GM21526 (cell line): ENCODE measurements around the gene CLRN3.

Source experiments
- ATAC-seq: cut with Tn5 transposase; IDR thresholded peaks from one replicate; pipeline ENCODE4 v1.9.1; 2021; ENCODE audit warnings: moderate library complexity; ENCODE audit not compliant: unreplicated experiment, low FRiP score

The CLRN3 gene

GRCh38 chr10:127851661-127852194 is 41.0 kb downstream of the CLRN3 start:
- no peak for ATAC-seq

DNA sequence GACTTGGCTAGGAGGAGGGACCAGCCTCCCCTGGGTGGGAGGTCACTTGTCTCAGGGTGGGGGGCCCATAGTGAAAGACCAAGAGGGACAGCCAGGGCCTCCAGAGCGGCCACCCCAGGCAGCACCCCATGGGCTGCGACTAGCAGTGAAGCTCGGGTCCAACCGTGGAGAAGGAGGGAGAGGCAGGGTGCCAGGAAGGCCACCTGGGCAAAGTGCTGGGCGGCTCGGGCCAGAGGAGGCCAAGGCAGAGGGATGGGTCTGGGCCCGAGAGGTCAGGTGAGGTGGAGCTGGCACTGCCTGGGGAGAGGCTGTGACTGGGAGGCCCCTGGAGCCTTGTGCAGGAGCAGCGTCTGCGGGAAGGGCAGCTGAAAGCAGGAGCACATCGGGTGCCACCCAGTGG is 41.8 kb downstream of the CLRN3 start:
- ATAC-seq, result no peak

- no peak for ATAC-seq
Measured at GRCh38 chr10:127849921-127850320, 42.8 kb downstream of the CLRN3 start.

- ATAC-seq, result no peak
Measured at GRCh38 chr10:127849224-127849623, 43.5 kb downstream of the CLRN3 start.

GRCh38 chr10:127848226-127848625 is 44.5 kb downstream of the CLRN3 start:
- ATAC-seq, result no peak

DNA sequence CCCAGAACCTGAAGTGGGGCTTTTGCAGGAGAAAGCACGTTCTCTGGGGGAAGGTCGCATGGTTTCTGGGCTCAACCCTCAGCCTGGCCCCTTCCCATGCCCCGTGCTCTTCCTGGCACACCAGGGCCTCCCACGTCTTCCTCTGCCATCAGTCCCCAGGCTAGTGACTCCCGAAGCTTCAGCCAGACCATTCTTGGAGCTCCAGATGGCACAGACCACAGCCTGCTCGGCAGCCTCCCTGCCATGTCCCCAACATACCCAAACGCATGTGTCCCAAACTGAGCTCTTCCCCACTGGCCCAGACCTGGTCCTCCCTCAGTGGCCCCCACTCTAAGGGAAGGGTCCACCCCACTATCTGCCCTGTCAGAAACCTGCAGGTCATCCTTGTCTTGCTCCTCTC is 47.0 kb downstream of the CLRN3 start:
- ATAC-seq, result no peak

DNA sequence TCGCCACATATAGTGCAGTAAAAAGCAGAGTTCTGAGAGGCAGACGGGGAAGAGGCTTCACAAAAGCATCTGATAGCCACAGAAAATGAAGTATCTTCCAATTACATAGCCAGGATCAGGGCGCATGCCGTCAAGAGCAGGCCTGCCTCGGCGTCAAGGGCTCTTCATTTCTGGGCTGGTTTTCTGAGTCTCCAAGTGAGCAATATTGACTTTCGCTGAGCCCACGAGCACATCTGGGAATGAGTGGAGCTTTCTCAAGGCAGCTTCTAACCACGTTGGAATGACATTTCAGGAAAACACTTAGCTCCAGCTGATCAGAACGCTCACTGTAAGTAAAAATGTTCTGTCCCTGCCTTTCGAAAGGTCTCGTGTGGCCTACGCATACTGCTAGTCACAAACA is 51.9 kb downstream of the CLRN3 start:
- no peak for ATAC-seq

- no peak for ATAC-seq
Measured at GRCh38 chr10:127836966-127837365, 55.8 kb downstream of the CLRN3 start.

- no peak for ATAC-seq
Measured at GRCh38 chr10:127836176-127836575, 56.6 kb downstream of the CLRN3 start.

DNA sequence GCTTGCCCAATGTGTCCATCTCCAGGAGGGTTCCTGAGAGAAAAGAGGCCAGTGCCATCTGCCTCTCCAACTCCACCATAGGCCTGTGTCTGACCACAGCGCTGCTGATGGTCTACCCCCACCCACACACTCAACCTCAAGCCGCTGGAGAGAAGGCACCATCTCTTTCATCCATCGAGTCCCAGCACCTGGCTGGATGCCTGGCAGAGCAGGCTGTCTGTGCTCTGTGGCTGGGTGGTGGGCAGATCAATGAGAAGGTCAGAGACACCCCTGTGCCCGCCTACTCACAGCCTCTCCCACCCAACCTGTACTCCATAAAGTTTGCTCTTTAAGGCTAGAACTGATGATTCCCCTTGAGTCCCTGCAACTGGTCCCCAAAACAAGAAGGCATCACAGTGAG is 58.0 kb downstream of the CLRN3 start:
- ATAC-seq, result no peak

DNA sequence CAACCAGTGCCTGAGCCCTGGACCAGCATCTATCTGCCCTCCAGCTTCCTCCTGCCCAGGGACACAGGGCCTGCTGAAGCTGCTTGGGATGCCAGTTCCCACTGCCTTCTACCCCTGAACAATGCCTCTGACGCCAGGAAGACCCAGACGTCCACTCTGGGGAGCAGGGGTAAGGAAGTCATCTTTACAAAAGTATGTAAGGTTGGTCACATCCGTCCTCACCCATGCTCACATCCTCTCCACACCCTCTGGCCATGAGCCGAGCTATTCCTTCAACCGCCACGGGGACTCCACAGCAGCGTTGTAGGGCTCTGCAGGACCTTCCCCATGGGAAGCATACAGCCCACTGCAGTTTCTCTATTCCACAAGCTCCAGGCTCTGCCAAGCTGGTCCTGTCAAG is 58.5 kb downstream of the CLRN3 start:
- no peak for ATAC-seq

DNA sequence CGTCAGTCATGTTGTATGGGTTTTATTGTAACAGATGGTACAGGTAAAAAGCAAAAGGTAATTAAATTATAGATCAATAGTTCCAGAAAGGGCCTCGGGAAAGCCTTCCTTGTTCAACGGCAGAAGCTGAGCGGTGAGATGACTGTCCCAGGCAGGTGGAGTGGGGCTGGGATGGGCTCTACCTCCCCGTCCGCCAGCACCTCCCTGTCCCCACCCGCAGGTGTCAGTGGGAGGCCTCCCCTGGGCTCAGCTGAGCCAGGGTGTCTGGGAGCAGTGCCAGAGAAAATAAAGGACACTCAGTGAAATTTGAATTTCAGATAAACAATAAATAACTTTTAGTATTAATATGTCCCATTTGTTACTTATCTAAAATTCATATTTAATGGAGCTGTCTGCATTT is 58.9 kb downstream of the CLRN3 start:
- no peak for ATAC-seq

DNA sequence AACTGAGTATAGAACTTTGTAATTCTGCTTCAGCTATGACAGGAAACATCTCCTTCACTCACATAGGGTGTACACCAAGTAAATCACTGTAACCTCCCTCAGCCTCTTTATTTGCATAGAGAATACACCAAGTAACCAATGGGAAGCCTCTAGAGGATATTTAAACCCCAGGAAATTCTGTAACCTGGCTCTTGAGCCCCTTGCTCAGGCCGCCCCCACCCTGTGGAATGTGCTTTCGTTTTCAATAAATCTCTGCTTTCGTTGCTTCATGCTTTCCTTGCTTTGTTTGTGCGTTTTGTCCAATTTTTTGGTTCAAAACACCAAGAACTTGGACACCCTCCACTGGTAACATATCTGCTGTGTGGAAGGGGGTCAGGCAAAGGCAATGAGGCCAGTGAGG is 60.2 kb downstream of the CLRN3 start:
- no peak for ATAC-seq

DNA sequence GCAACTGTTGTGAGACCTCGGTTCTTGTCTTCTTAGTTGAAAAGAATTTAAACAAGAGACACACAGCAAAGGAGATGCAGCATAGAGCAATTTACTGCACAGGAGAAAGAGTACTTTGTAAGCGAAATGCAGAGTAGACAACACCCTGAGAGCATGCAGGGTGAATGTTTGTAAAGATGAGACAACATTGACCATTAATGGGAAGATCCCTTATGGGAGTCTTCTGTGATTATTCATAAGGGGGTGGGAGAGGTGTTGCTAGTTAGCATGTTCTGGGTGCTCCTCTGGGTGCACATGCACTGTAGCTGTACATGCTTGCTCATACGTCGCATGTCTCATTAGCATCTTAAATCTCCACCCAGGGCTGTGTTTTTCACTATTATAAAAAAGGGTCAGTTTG is 62.3 kb downstream of the CLRN3 start:
- no peak for ATAC-seq
